G401.6 (cell line): ENCODE results near the gene WDR75.
"Not testable (repeated sequence)": the region's sequence is repeated elsewhere in the genome, so short reads cannot be mapped to it uniquely, and the experiment has no call there.

Experiments
- FAIRE-seq: peaks from 2 replicates; lab custom pipeline; 2012; peaks lifted over from hg19 to GRCh38; lab: Jason Lieb, UNC

WDR75 gene

GRCh38 chr2:189441709-189442074, 418 bp downstream of the WDR75 start:
- no peak for FAIRE-seq

GRCh38 chr2:189442468-189442867, 1.2 kb downstream of the WDR75 start:
- no peak for FAIRE-seq

GRCh38 chr2:189444322-189444721, 3.0 kb downstream of the WDR75 start:
- no peak for FAIRE-seq

- FAIRE-seq, result no peak
Measured at GRCh38 chr2:189446780-189447179, 5.5 kb downstream of the WDR75 start.

- FAIRE-seq, result no peak
Measured at GRCh38 chr2:189454009-189454408, 12.7 kb downstream of the WDR75 start.

- no peak for FAIRE-seq
Measured at GRCh38 chr2:189465076-189465475, 23.8 kb downstream of the WDR75 start.

GRCh38 chr2:189465478-189465877, 24.2 kb downstream of the WDR75 start:
- no peak for FAIRE-seq

- FAIRE-seq, result no peak
Measured at GRCh38 chr2:189466046-189466445, 24.8 kb downstream of the WDR75 start.

- FAIRE-seq, result peak; percentile 77
Measured at GRCh38 chr2:189466656-189467055, 25.4 kb downstream of the WDR75 start.

- no peak for FAIRE-seq
Measured at GRCh38 chr2:189467160-189467559, 25.9 kb downstream of the WDR75 start.

GRCh38 chr2:189467593-189467992, 26.3 kb downstream of the WDR75 start:
- no peak for FAIRE-seq

- no peak for FAIRE-seq
Measured at GRCh38 chr2:189474526-189474925, 33.3 kb downstream of the WDR75 start.

- FAIRE-seq, result no peak
Measured at GRCh38 chr2:189477756-189478155, 36.5 kb downstream of the WDR75 start.

GRCh38 chr2:189478289-189478688, 37.0 kb downstream of the WDR75 start:
- FAIRE-seq, result not testable (repeated sequence)

GRCh38 chr2:189481071-189481470, 39.8 kb downstream of the WDR75 start:
- no peak for FAIRE-seq

- no peak for FAIRE-seq
Measured at GRCh38 chr2:189483571-189483970, 42.3 kb downstream of the WDR75 start.

GRCh38 chr2:189483980-189484740, 42.9 kb downstream of the WDR75 start:
- FAIRE-seq, result no peak

GRCh38 chr2:189485146-189485545, 43.9 kb downstream of the WDR75 start:
- FAIRE-seq, result no peak

GRCh38 chr2:189486237-189486770, 45.0 kb downstream of the WDR75 start:
- FAIRE-seq, result no peak

GRCh38 chr2:189487283-189488007, 46.2 kb downstream of the WDR75 start:
- FAIRE-seq, result no peak

- no peak for FAIRE-seq
Measured at GRCh38 chr2:189488008-189488310, 46.7 kb downstream of the WDR75 start.

- FAIRE-seq, result no peak
Measured at GRCh38 chr2:189492451-189492850, 51.2 kb downstream of the WDR75 start.

GRCh38 chr2:189498205-189498604, 56.9 kb downstream of the WDR75 start:
- no peak for FAIRE-seq

- FAIRE-seq, result no peak
Measured at GRCh38 chr2:189499137-189499536, 57.9 kb downstream of the WDR75 start.
